WTC11 (cell line): ENCODE data around the gene PCID2.

Experiments
- AR ChIP-seq: fragments of 250-450 bp; sonication (Bioruptor Pico); IDR thresholded peaks from 2 replicates; pipeline ENCODE4 v1.9.0; 2021; ENCODE audit warnings: mild to moderate bottlenecking
- CTCF ChIP-seq: fragments of 200-600 bp; IDR thresholded peaks from 2 replicates; pipeline ENCODE4 v1.8.0; 2022; ENCODE audit warnings: antibody characterized with exemption
- E2F1 ChIP-seq: sonication (generic); formaldehyde crosslinking; IDR thresholded peaks from 2 replicates; pipeline ENCODE4 v1.8.0; 2022; ENCODE audit warnings: mild to moderate bottlenecking, missing genetic modification reagents
- E2F4 ChIP-seq: sonication (generic); formaldehyde crosslinking; IDR thresholded peaks from 2 replicates; pipeline ENCODE4 v1.8.1; 2022; ENCODE audit warnings: low read depth, mild to moderate bottlenecking, moderate library complexity, missing genetic modification reagents, borderline replicate concordance
- JUN ChIP-seq: sonication (generic); formaldehyde crosslinking; IDR thresholded peaks from 2 replicates; pipeline ENCODE4 v1.8.0; 2023; ENCODE audit warnings: mild to moderate bottlenecking, missing genetic modification reagents
- MAX ChIP-seq: sonication (generic); formaldehyde crosslinking; IDR thresholded peaks from 2 replicates; pipeline ENCODE4 v1.8.0; 2022; ENCODE audit warnings: mild to moderate bottlenecking, missing genetic modification reagents
- MYBL2 ChIP-seq: sonication (generic); formaldehyde crosslinking; IDR thresholded peaks from 2 replicates; pipeline ENCODE4 v1.8.1; 2023; ENCODE audit warnings: mild to moderate bottlenecking, moderate library complexity, missing genetic modification reagents
- SMAD4 ChIP-seq: sonication (generic); formaldehyde crosslinking; IDR thresholded peaks from 2 replicates; pipeline ENCODE4 v1.8.0; 2022; ENCODE audit warnings: mild to moderate bottlenecking, missing genetic modification reagents
- SOX15 ChIP-seq: fragments of 250-450 bp; sonication (Bioruptor Pico); IDR thresholded peaks from 2 replicates; pipeline ENCODE4 v1.9.0; 2021; ENCODE audit warnings: mild to moderate bottlenecking
- ZBTB21 ChIP-seq: sonication (generic); formaldehyde crosslinking; IDR thresholded peaks from 2 replicates; pipeline ENCODE4 v1.8.1; 2023; ENCODE audit warnings: mild to moderate bottlenecking, missing genetic modification reagents, borderline replicate concordance
- ZNF121 ChIP-seq: sonication (generic); formaldehyde crosslinking; IDR thresholded peaks from 2 replicates; pipeline ENCODE4 v1.8.0; 2023; ENCODE audit warnings: missing genetic modification reagents
- ZNF416 ChIP-seq: fragments of 250-450 bp; sonication (Bioruptor Pico); IDR thresholded peaks from 2 replicates; pipeline ENCODE4 v1.9.0; 2021; ENCODE audit warnings: mild to moderate bottlenecking, inconsistent platforms
- ZNF425 ChIP-seq: fragments of 250-450 bp; sonication (Bioruptor Pico); conservative IDR thresholded peaks from 2 replicates; pipeline ENCODE4 v1.9.0; 2021; ENCODE audit warnings: mild to moderate bottlenecking

DNA sequence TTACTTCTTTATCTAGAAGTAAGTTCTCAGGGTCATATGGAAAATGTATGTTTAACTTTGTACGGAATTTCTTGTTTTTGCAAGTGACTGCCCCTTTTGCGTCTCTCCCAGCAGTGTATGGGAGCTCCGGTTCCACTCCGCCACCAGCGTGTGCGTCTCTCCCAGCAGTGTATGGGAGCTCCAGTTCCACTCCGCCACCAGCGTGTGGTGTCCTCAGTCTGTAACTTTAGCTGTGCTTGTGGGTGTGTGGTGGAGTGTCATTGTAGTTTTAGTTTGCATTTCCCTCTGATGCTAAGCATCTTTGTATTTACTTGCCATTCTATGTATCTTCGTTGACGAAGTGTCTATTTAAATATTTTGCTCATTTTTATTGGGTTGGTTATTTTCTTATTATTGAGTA is 3.3 kb upstream of the PCID2 start:
- no peak for TF ChIP-seq ZNF425
- no peak for TF ChIP-seq CTCF
- no peak for TF ChIP-seq ZNF121 (CRISPR knock-in tag)
- TF ChIP-seq JUN (CRISPR knock-in tag): no peak
- no peak for TF ChIP-seq E2F1
- TF ChIP-seq SMAD4 (CRISPR knock-in tag): no peak
- no peak for TF ChIP-seq AR (CRISPR knock-in tag)
- no peak for TF ChIP-seq MAX
- TF ChIP-seq ZNF416 (CRISPR knock-in tag): no peak
- no peak for TF ChIP-seq SOX15 (CRISPR knock-in tag)
- no peak for TF ChIP-seq MYBL2 (CRISPR knock-in tag)
- TF ChIP-seq ZBTB21 (CRISPR knock-in tag): no peak
- no peak for TF ChIP-seq E2F4
